ENCODE results near the gene ZNF830. TPM values are rescaled to one million over a fixed set of nuclear protein-coding genes. Genes with fewer than 3 reads are reported as not detected.

ZNF830 gene
- total RNA-seq, 1 experiment from 2014 or later: 19.2 TPM

DNA sequence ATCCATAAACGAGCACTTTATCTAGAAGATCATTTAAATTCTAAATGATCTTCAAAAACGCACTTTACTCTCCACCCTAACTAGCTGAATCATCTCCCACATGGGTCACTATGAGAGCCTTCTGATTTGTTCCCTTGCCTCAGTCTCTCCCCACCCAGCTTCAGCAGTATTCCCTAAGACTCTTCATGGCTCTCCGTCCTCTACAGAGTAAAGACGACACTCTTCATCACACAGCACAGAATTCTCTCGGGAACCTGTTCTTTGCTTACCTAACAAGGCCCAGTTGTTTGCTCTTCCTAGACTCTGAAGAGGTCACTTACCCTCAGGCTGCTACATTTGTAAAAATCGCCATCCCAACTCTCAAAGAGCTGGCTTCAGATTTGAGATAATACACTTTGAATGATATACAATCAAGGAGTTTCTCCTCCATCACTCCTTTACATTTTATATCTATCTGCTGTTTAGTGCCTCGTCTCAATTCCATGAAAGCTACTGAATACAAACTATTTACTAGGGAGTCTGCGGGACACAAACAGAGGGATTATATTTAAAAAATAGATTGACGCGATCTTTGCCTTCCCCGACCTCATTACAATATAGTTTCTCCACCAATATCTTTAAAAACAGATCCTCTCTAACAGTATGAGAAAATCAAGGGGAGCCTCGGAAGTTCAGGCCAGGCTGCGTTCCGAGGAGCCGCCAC, 18.5 kb downstream of the ZNF830 start:
- H3K36me3 Mint-ChIP-seq (ENCODE audit: insufficient read depth in 1 of 3, low read depth in 3 of 3): peaks cover 8 to 27% (median 21%) of the 10 kb centered on the region in 3 experiments; a peak in 5 of 7 replicates
- no peaks in the 10 kb centered on the region; the same call in none of the 2 replicates for H3K27me3 Mint-ChIP-seq (ENCODE audit: low read depth)
- WGBS (ENCODE audit: extremely low coverage, insufficient read length, low lambda C conversion rate): no CpG with 5 or more reads among the region's 15 CpGs
- no peak overlapping the region for H2AK5ac ChIP-seq (ENCODE audit: insufficient read length, low read length)
- H3K79me2 ChIP-seq (ENCODE audit: insufficient read depth, low read length): peaks cover 10% of the 10 kb centered on the region
- H4K91ac ChIP-seq (ENCODE audit: insufficient read length, low read depth, low read length): no peak overlapping the region
- H2BK12ac ChIP-seq (ENCODE audit: insufficient read length, low read depth, low read length): no peak overlapping the region
- H2BK15ac ChIP-seq (ENCODE audit: low read depth, low read length): no peak overlapping the region
- no peaks in the 10 kb centered on the region for H3K4me1 ChIP-seq (ENCODE audit: insufficient read depth, low read length)
- no peak overlapping the region for H3K27ac ChIP-seq (ENCODE audit: insufficient read length, low read depth, low read length)
- no peak overlapping the region for H2BK5ac ChIP-seq (ENCODE audit: insufficient read length, low read length)
- TF ChIP-seq CTCF (conservative IDR thresholded peaks at IDR 0.05): no peak
- H3K27ac Mint-ChIP-seq: peak overlapping the region; percentile 95 to 99 (median 98)
- peaks cover 18% of the 10 kb centered on the region for H3K79me1 ChIP-seq (ENCODE audit: insufficient read depth, low read depth, low read length, poor library complexity, severe bottlenecking)
- H3K23ac ChIP-seq (ENCODE audit: insufficient read length, low read depth, low read length): no peak overlapping the region
- H2AFZ ChIP-seq (ENCODE audit: low read length): no peak overlapping the region
- H4K5ac ChIP-seq (ENCODE audit: insufficient read length, low read depth, low read length): no peak overlapping the region
- no peaks in the 10 kb centered on the region for H4K20me1 ChIP-seq (ENCODE audit: control insufficient read depth, insufficient read depth, insufficient read length)
- H2BK120ac ChIP-seq (ENCODE audit: low read depth, low read length, poor library complexity, severe bottlenecking): no peak overlapping the region
- peak overlapping the region; percentile 18 for H3K4me2 ChIP-seq (ENCODE audit: insufficient read depth, insufficient read length, low read length)
- no peak overlapping the region for H3K4ac ChIP-seq (ENCODE audit: low read depth, low read length)
- no peaks in the 10 kb centered on the region for H3K9me3 ChIP-seq (ENCODE audit: control insufficient read depth, low read depth, low read length)
- no peak overlapping the region for H4K8ac ChIP-seq (replicated peaks; ENCODE audit: insufficient read length, low read depth, low read length)
- DNase-seq: no peak
- no peaks in the 10 kb centered on the region for H3K27me3 ChIP-seq (ENCODE audit: insufficient read depth, low read length)
- H3K56ac ChIP-seq (ENCODE audit: insufficient read length, low read depth, low read length): no peak overlapping the region
- H2BK20ac ChIP-seq (ENCODE audit: low read depth, low read length, poor library complexity, severe bottlenecking): no peak overlapping the region
- H3K23me2 ChIP-seq (ENCODE audit: insufficient read length, low read depth, low read length, poor library complexity, severe bottlenecking): no peaks in the 10 kb centered on the region
- no peaks in the 10 kb centered on the region; a peak in 1 of 5 replicates for H3K9me3 Mint-ChIP-seq
- H3K9ac ChIP-seq (ENCODE audit: extremely low read depth, insufficient read length, low read length): peak overlapping the region; percentile 16
- H3K18ac ChIP-seq (ENCODE audit: insufficient read length, low read depth, low read length): peak overlapping the region; percentile 32
- H3K4me1 Mint-ChIP-seq: peaks cover 26 to 35% of the 10 kb centered on the region in 2 experiments
- peak overlapping the region; percentile 90 to 93 for H3K4me3 Mint-ChIP-seq
- H3K14ac ChIP-seq (ENCODE audit: insufficient read depth, low read length): no peak overlapping the region
- H3T11ph ChIP-seq (ENCODE audit: low read length): no peak overlapping the region
